ENCODE measurements around the gene AADACL2.

Gene AADACL2

GRCh38 chr3:151806838-151807237, 73.1 kb downstream of the AADACL2 start:
- no peak for DNase-seq (ENCODE audit: low read depth)

Measured in fibroblast of gingiva (primary cell).